CD4-positive, CD25-positive, alpha-beta regulatory T cell (primary cell): ENCODE results near the gene NPAS2. TPM values are rescaled to one million over a fixed set of nuclear protein-coding genes. Genes with fewer than 3 reads are reported as not detected.

Source experiments
- ATAC-seq, 2 donors: fragments of 150-1000 bp; cut with Tn5 transposase; one replicate each; pipeline ENCODE4 v1.10.0; 2021; ENCODE audit warnings: low read depth in 2 of 2, moderate number of reproducible peaks in 2 of 2, moderate library complexity in 1 of 2
- DNase-seq, 3 donors: peaks; one replicate each; pipeline versions ENCODE4 v3.0.0 to v3.0.0-alpha.2; 2012 to 2022; ENCODE audit warnings: mixed read lengths in 1 of 3
- H3K27ac ChIP-seq: one replicate; pipeline ENCODE4 v1.7.0; 2013; ENCODE audit warnings: mild to moderate bottlenecking, low read length; ENCODE audit not compliant: insufficient read depth, poor library complexity, severe bottlenecking
- H3K27me3 ChIP-seq: one replicate; pipeline ENCODE4 v1.7.0; 2013; ENCODE audit warnings: low read length; ENCODE audit not compliant: control insufficient read depth, insufficient read depth
- H3K36me3 ChIP-seq: one replicate; pipeline ENCODE4 v1.7.0; 2013; ENCODE audit warnings: mild to moderate bottlenecking, low read length, moderate library complexity; ENCODE audit not compliant: control insufficient read depth, insufficient read depth
- H3K4me1 ChIP-seq: 2 replicates; pipeline ENCODE4 v1.7.0; 2013; ENCODE audit warnings: mild to moderate bottlenecking, low read length; ENCODE audit not compliant: insufficient read depth, control insufficient read depth, poor library complexity, severe bottlenecking
- H3K4me3 ChIP-seq: one replicate; pipeline ENCODE4 v1.7.0; 2013; ENCODE audit warnings: low read depth, mild to moderate bottlenecking, low read length, moderate library complexity
- H3K9me3 ChIP-seq, 2 experiments: 1 replicate in 1 of 2; 2 replicates in 1 of 2; pipeline ENCODE4 v1.7.0; 2013; ENCODE audit warnings: low read length in 2 of 2, mild to moderate bottlenecking in 1 of 2, moderate library complexity in 1 of 2; ENCODE audit not compliant: control insufficient read depth in 2 of 2
- H3K27ac Mint-ChIP-seq, 3 donors: one replicate each; pipeline ENCODE4 v1.8.0; 2020 to 2022; ENCODE audit warnings: mild to moderate bottlenecking in 3 of 3, mixed read lengths in 3 of 3, moderate library complexity in 2 of 3
- H3K27me3 Mint-ChIP-seq: one replicate; pipeline ENCODE4 v1.8.0; 2022; ENCODE audit warnings: mild to moderate bottlenecking, mixed read lengths
- H3K36me3 Mint-ChIP-seq: one replicate; pipeline ENCODE4 v1.8.0; 2020; ENCODE audit warnings: mixed read lengths
- H3K4me1 Mint-ChIP-seq, 4 donors: one replicate each; pipeline ENCODE4 v1.8.0; 2020 to 2022; ENCODE audit warnings: mixed read lengths in 4 of 4, mild to moderate bottlenecking in 1 of 4
- H3K4me3 Mint-ChIP-seq, 4 donors: one replicate each; pipeline ENCODE4 v1.8.0; 2020 to 2022; ENCODE audit warnings: mild to moderate bottlenecking in 4 of 4, mixed read lengths in 4 of 4, moderate library complexity in 3 of 4
- H3K9me3 Mint-ChIP-seq, 7 donors: one replicate each; pipeline ENCODE4 v1.8.0; 2020 to 2022; ENCODE audit warnings: mixed read lengths in 7 of 7, mild to moderate bottlenecking in 3 of 7, moderate library complexity in 2 of 7
- polyA plus RNA-seq, 4 donors: library from polyadenylated mRNA; unstranded; fragments of 300-500 nt; fragmentation: Illumina TruSeq; gene quantifications; one replicate each; pipeline ENCODE4 v1.2.3, GENCODE V29; 2021
- total RNA-seq: library from RNA; stranded (reverse); gene quantifications from one replicate; pipeline ENCODE4 v1.2.3, GENCODE V29; 2022

NPAS2 gene
- total and polyA plus RNA-seq, 5 donors from 2014 or later = 0.22 to 0.72 (median 0.54) TPM; not detected in 1

- Histone ChIP-seq H3K27ac (no peak overlapping the region), H3K4me3 (no peak overlapping the region), H3K4me1 (no peaks in the 10 kb centered on the region), H3K27me3 (no peaks in the 10 kb centered on the region), H3K36me3 (no peaks in the 10 kb centered on the region), H3K9me3 (no peaks in the 10 kb centered on the region)
- H3K27ac Mint-ChIP-seq = no peak overlapping the region
- peaks cover 0 to 1% (median 0%) of the 10 kb centered on the region in 7 donors for H3K9me3 Mint-ChIP-seq
- H3K4me3 Mint-ChIP-seq = no peak overlapping the region
- no peak for ATAC-seq
- peaks cover 5% of the 10 kb centered on the region for H3K27me3 Mint-ChIP-seq
- H3K4me1 Mint-ChIP-seq = no peaks in the 10 kb centered on the region
- H3K36me3 Mint-ChIP-seq = no peaks in the 10 kb centered on the region
- no peak for DNase-seq
Observed at GRCh38 chr2:100786297-100786658, 33.7 kb upstream of the NPAS2 start.

- Mint-ChIP-seq H3K4me3 (no peak overlapping the region), H3K4me1 (no peaks in the 10 kb centered on the region), H3K9me3 (peaks cover 0 to 1% (median 0%) of the 10 kb centered on the region in 7 donors), H3K36me3 (no peaks in the 10 kb centered on the region), H3K27me3 (peaks cover 5% of the 10 kb centered on the region), H3K27ac (no peak overlapping the region)
- Histone ChIP-seq H3K27me3 (no peaks in the 10 kb centered on the region), H3K4me1 (no peaks in the 10 kb centered on the region), H3K4me3 (no peak overlapping the region), H3K36me3 (no peaks in the 10 kb centered on the region), H3K9me3 (no peaks in the 10 kb centered on the region), H3K27ac (no peak overlapping the region)
- ATAC-seq (no peak), DNase-seq (no peak)
Observed at GRCh38 chr2:100786985-100787384, 33.0 kb upstream of the NPAS2 start.

- no peaks in the 10 kb centered on the region for H3K36me3 ChIP-seq
- no peak overlapping the region for H3K27ac Mint-ChIP-seq
- H3K4me1 ChIP-seq = no peaks in the 10 kb centered on the region
- H3K4me3 Mint-ChIP-seq = no peak overlapping the region
- H3K36me3 Mint-ChIP-seq = no peaks in the 10 kb centered on the region
- no peak for DNase-seq
- peaks cover 3% of the 10 kb centered on the region for H3K27me3 Mint-ChIP-seq
- no peak overlapping the region for H3K27ac ChIP-seq
- H3K4me1 Mint-ChIP-seq = no peaks in the 10 kb centered on the region
- peaks cover 0 to 4% (median 0%) of the 10 kb centered on the region in 7 donors for H3K9me3 Mint-ChIP-seq
- H3K4me3 ChIP-seq = no peak overlapping the region
- H3K27me3 ChIP-seq = no peaks in the 10 kb centered on the region
- H3K9me3 ChIP-seq = no peaks in the 10 kb centered on the region
- no peak for ATAC-seq
Observed at GRCh38 chr2:100789361-100789760, 30.6 kb upstream of the NPAS2 start.

GRCh38 chr2:100791294-100791935 is 28.5 kb upstream of the NPAS2 start:
- H3K9me3 Mint-ChIP-seq = peaks cover 0 to 6% (median 0%) of the 10 kb centered on the region in 7 donors
- no peak for DNase-seq

GRCh38 chr2:100791936-100792308 is 28.0 kb upstream of the NPAS2 start:
- no peaks in the 10 kb centered on the region for H3K4me1 ChIP-seq
- Mint-ChIP-seq H3K9me3 (peaks cover 0 to 6% (median 0%) of the 10 kb centered on the region in 7 donors), H3K36me3 (no peaks in the 10 kb centered on the region), H3K27ac (no peak overlapping the region), H3K27me3 (peaks cover 8% of the 10 kb centered on the region), H3K4me3 (no peak overlapping the region), H3K4me1 (no peaks in the 10 kb centered on the region)
- no peak for ATAC-seq
- no peaks in the 10 kb centered on the region for H3K27me3 ChIP-seq
- H3K36me3 ChIP-seq = no peaks in the 10 kb centered on the region
- no peaks in the 10 kb centered on the region for H3K9me3 ChIP-seq
- no peak overlapping the region for H3K27ac ChIP-seq
- no peak for DNase-seq
- no peak overlapping the region for H3K4me3 ChIP-seq

More at GRCh38 chr2:100791294-100791935, 28.5 kb upstream of the NPAS2 start:
- no peaks in the 10 kb centered on the region for H3K4me1 ChIP-seq
- Mint-ChIP-seq H3K27ac (no peak overlapping the region), H3K4me1 (no peaks in the 10 kb centered on the region), H3K4me3 (no peak overlapping the region), H3K27me3 (peaks cover 8% of the 10 kb centered on the region), H3K36me3 (no peaks in the 10 kb centered on the region)
- ATAC-seq = no peak
- no peak overlapping the region for H3K27ac ChIP-seq
- H3K27me3 ChIP-seq = no peaks in the 10 kb centered on the region
- H3K36me3 ChIP-seq = no peaks in the 10 kb centered on the region
- no peak overlapping the region for H3K4me3 ChIP-seq
- no peaks in the 10 kb centered on the region for H3K9me3 ChIP-seq

- Mint-ChIP-seq H3K4me3 (no peak overlapping the region), H3K27ac (no peak overlapping the region), H3K27me3 (peaks cover 8% of the 10 kb centered on the region), H3K9me3 (peaks cover 0 to 4% (median 0%) of the 10 kb centered on the region in 7 donors), H3K4me1 (no peaks in the 10 kb centered on the region), H3K36me3 (no peaks in the 10 kb centered on the region)
- DNase-seq (no peak), ATAC-seq (no peak)
- Histone ChIP-seq H3K4me3 (no peak overlapping the region), H3K36me3 (no peaks in the 10 kb centered on the region), H3K4me1 (no peaks in the 10 kb centered on the region), H3K27me3 (no peaks in the 10 kb centered on the region), H3K9me3 (no peaks in the 10 kb centered on the region), H3K27ac (no peak overlapping the region)
Observed at GRCh38 chr2:100793220-100793619, 26.7 kb upstream of the NPAS2 start.

GRCh38 chr2:100793982-100794381 is 26.0 kb upstream of the NPAS2 start:
- peaks cover 0 to 4% (median 0%) of the 10 kb centered on the region in 7 donors for H3K9me3 Mint-ChIP-seq
- ATAC-seq (no peak), DNase-seq (no peak)
- H3K4me3 Mint-ChIP-seq = no peak overlapping the region
- H3K27ac Mint-ChIP-seq = peak overlapping the region in 1 of 3 donors; percentile 56
- no peaks in the 10 kb centered on the region for H3K4me1 Mint-ChIP-seq
- no peaks in the 10 kb centered on the region for H3K27me3 ChIP-seq
- H3K4me3 ChIP-seq = no peak overlapping the region
- no peaks in the 10 kb centered on the region for H3K4me1 ChIP-seq
- no peaks in the 10 kb centered on the region for H3K36me3 ChIP-seq
- no peaks in the 10 kb centered on the region for H3K36me3 Mint-ChIP-seq
- peaks cover 8% of the 10 kb centered on the region for H3K27me3 Mint-ChIP-seq
- H3K27ac ChIP-seq = no peak overlapping the region
- no peaks in the 10 kb centered on the region for H3K9me3 ChIP-seq

GRCh38 chr2:100796499-100797100 is 23.3 kb upstream of the NPAS2 start:
- Mint-ChIP-seq H3K4me1 (no peaks in the 10 kb centered on the region), H3K9me3 (peaks cover 0 to 4% (median 0%) of the 10 kb centered on the region in 7 donors), H3K36me3 (no peaks in the 10 kb centered on the region), H3K27me3 (peaks cover 11% of the 10 kb centered on the region), H3K4me3 (no peak overlapping the region), H3K27ac (no peak overlapping the region)
- H3K27me3 ChIP-seq = no peaks in the 10 kb centered on the region
- DNase-seq (no peak), ATAC-seq (no peak)
- no peaks in the 10 kb centered on the region for H3K36me3 ChIP-seq
- H3K4me1 ChIP-seq = no peaks in the 10 kb centered on the region
- no peak overlapping the region for H3K27ac ChIP-seq
- no peak overlapping the region for H3K4me3 ChIP-seq
- no peaks in the 10 kb centered on the region for H3K9me3 ChIP-seq
